ENCODE results near the gene ELAPOR1.

DNA sequence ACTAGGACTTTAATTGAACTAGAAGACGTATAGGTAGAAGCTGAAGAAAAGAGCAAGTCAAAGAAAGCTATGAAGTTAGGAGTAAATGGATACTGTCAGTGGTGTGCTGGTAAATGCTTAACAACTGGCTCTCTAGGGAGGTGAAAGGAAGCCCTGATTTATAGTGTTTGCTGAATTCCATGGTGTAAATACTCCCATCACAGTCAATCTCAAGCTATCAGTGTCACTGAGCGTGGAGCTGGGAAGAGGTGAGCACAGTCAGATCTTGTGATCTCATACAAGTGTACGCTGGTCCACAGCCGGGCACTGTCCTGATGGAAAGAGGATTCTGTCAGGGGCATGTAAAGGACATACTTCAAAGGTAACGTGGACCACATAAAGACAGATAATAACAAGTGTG is 28.3 kb downstream of the ELAPOR1 start:
- TF ChIP-seq, protein P1, sequence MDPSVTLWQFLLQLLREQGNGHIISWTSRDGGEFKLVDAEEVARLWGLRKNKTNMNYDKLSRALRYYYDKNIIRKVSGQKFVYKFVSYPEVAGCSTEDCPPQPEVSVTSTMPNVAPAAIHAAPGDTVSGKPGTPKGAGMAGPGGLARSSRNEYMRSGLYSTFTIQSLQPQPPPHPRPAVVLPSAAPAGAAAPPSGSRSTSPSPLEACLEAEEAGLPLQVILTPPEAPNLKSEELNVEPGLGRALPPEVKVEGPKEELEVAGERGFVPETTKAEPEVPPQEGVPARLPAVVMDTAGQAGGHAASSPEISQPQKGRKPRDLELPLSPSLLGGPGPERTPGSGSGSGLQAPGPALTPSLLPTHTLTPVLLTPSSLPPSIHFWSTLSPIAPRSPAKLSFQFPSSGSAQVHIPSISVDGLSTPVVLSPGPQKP (CRISPR knock-in tag; IDR thresholded peaks at IDR 0.05): no peak
- TF ChIP-seq TAF9B (IDR thresholded peaks at IDR 0.05; ENCODE audit: partially characterized antibody) (no peak), NR4A1 (CRISPR knock-in tag; IDR thresholded peaks at IDR 0.05) (no peak), NR4A1 (tag; IDR thresholded peaks at IDR 0.05) (no peak), CBX5 (IDR thresholded peaks at IDR 0.05; ENCODE audit: borderline replicate concordance, low read depth) (no peak), HDGF (IDR thresholded peaks at IDR 0.05) (no peak), CHD2 (IDR thresholded peaks at IDR 0.05; ENCODE audit: low read depth, low read length) (no peak), SPI1 (IDR thresholded peaks at IDR 0.05; ENCODE audit: borderline replicate concordance, low read depth, low read length) (no peak), ATF7 (IDR thresholded peaks at IDR 0.05) (no peak), EZH2 (IDR thresholded peaks at IDR 0.05; ENCODE audit: borderline replicate concordance, low read depth, low read length) (no peak), MYC (IDR thresholded peaks at IDR 0.05; ENCODE audit: low read depth, low read length) (no peak), MYC (CRISPR knock-in tag; IDR thresholded peaks at IDR 0.05; ENCODE audit: borderline replicate concordance, low read depth) (no peak), ZNF239 (CRISPR knock-in tag; IDR thresholded peaks at IDR 0.05) (no peak), ZNF77 (CRISPR knock-in tag; IDR thresholded peaks at IDR 0.05) (no peak)
- TF ChIP-seq, protein P2, sequence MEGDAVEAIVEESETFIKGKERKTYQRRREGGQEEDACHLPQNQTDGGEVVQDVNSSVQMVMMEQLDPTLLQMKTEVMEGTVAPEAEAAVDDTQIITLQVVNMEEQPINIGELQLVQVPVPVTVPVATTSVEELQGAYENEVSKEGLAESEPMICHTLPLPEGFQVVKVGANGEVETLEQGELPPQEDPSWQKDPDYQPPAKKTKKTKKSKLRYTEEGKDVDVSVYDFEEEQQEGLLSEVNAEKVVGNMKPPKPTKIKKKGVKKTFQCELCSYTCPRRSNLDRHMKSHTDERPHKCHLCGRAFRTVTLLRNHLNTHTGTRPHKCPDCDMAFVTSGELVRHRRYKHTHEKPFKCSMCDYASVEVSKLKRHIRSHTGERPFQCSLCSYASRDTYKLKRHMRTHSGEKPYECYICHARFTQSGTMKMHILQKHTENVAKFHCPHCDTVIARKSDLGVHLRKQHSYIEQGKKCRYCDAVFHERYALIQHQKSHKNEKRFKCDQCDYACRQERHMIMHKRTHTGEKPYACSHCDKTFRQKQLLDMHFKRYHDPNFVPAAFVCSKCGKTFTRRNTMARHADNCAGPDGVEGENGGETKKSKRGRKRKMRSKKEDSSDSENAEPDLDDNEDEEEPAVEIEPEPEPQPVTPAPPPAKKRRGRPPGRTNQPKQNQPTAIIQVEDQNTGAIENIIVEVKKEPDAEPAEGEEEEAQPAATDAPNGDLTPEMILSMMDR (IDR thresholded peaks at IDR 0.05 in 2 of 3, conservative IDR thresholded peaks at IDR 0.05 in 1 of 3; ENCODE audit: insufficient read depth in 2 of 3, low read depth in 1 of 3, low read length in 3 of 3): no peak
- TF ChIP-seq, protein P3, sequence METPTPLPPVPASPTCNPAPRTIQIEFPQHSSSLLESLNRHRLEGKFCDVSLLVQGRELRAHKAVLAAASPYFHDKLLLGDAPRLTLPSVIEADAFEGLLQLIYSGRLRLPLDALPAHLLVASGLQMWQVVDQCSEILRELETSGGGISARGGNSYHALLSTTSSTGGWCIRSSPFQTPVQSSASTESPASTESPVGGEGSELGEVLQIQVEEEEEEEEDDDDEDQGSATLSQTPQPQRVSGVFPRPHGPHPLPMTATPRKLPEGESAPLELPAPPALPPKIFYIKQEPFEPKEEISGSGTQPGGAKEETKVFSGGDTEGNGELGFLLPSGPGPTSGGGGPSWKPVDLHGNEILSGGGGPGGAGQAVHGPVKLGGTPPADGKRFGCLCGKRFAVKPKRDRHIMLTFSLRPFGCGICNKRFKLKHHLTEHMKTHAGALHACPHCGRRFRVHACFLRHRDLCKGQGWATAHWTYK (CRISPR knock-in tag; IDR thresholded peaks at IDR 0.05): no peak

Measured in K562 (cell line).